Breast epithelium (tissue), 3 donors: ENCODE results near the gene IGFLR1.

Experiments used
- POLR2A ChIP-seq: fragments of 450-650 bp; IDR thresholded peaks from one replicate; pipeline ENCODE4 v1.6.1; 2016; ENCODE audit warnings: antibody characterized with exemption, mild to moderate bottlenecking, moderate library complexity
- TF ChIP-seq, protein P1 (sequence below), 3 donors: fragments of 450-650 bp; IDR thresholded peaks; one replicate each; pipeline ENCODE4 v1.5.1; 2016 to 2017; ENCODE audit warnings: antibody characterized with exemption in 3 of 3, mild to moderate bottlenecking in 3 of 3, moderate library complexity in 3 of 3

DNA sequence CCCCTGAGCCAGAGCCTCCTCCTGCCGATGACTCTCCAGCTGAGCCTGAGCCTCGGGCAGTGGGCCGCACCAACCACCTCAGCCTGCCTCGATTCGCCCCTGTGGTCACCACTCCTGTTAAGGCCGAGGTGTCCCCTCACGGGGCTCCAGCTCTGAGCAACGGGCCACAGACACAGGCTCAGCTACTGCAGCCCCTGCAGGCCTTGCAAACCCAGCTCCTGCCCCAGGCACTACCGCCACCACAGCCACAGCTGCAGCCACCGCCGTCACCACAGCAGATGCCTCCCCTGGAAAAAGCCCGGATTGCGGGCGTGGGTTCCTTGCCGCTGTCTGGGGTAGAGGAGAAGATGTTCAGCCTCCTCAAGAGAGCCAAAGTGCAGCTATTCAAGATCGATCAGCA, 20.9 kb downstream of the IGFLR1 start:
- TF ChIP-seq, protein P1, sequence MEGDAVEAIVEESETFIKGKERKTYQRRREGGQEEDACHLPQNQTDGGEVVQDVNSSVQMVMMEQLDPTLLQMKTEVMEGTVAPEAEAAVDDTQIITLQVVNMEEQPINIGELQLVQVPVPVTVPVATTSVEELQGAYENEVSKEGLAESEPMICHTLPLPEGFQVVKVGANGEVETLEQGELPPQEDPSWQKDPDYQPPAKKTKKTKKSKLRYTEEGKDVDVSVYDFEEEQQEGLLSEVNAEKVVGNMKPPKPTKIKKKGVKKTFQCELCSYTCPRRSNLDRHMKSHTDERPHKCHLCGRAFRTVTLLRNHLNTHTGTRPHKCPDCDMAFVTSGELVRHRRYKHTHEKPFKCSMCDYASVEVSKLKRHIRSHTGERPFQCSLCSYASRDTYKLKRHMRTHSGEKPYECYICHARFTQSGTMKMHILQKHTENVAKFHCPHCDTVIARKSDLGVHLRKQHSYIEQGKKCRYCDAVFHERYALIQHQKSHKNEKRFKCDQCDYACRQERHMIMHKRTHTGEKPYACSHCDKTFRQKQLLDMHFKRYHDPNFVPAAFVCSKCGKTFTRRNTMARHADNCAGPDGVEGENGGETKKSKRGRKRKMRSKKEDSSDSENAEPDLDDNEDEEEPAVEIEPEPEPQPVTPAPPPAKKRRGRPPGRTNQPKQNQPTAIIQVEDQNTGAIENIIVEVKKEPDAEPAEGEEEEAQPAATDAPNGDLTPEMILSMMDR (IDR thresholded peaks at IDR 0.05), result no peak
- no peak for TF ChIP-seq POLR2A
